ENCODE measurements around the gene CFAP46. TPM values are rescaled to one million over a fixed set of nuclear protein-coding genes. Genes with fewer than 3 reads are reported as not detected.

CFAP46 gene
- total and polyA plus RNA-seq, 2 donors (not counting 1 experiment from before 2014, with no cell fraction given): 0.07 TPM; not detected in 1

DNA sequence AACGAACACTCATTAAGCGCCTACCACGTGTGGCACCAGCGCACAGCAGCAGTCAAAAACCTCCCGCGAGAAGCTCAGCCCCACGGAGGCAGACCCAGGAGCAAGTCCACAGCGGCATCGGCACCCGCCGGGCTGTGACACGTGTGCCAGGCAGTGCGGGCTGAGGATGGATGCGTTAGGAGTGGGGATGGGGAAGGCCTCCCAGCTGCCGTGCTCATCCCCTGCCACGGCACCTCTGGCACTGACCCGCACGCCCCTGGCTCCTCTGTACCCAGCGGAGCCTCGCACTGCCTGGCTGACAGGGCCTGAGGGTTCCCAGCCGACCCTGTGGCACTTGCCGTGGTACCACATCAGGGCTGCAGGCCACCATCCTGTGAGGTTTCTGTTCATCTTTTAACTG lies 16.8 kb downstream of the CFAP46 start:
- DNase-seq (no peak), ATAC-seq (ENCODE audit: low read depth) (no peak)
- TF ChIP-seq EZH2 (IDR thresholded peaks at IDR 0.05; ENCODE audit: borderline replicate concordance, insufficient read depth, low read depth, low read length, poor library complexity, severe bottlenecking): no peak
- TF ChIP-seq, protein P1, sequence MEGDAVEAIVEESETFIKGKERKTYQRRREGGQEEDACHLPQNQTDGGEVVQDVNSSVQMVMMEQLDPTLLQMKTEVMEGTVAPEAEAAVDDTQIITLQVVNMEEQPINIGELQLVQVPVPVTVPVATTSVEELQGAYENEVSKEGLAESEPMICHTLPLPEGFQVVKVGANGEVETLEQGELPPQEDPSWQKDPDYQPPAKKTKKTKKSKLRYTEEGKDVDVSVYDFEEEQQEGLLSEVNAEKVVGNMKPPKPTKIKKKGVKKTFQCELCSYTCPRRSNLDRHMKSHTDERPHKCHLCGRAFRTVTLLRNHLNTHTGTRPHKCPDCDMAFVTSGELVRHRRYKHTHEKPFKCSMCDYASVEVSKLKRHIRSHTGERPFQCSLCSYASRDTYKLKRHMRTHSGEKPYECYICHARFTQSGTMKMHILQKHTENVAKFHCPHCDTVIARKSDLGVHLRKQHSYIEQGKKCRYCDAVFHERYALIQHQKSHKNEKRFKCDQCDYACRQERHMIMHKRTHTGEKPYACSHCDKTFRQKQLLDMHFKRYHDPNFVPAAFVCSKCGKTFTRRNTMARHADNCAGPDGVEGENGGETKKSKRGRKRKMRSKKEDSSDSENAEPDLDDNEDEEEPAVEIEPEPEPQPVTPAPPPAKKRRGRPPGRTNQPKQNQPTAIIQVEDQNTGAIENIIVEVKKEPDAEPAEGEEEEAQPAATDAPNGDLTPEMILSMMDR (IDR thresholded peaks at IDR 0.05): no peak
- Histone ChIP-seq H3K4me2 (replicated peaks; ENCODE audit: low read depth, low read length, poor library complexity, severe bottlenecking) (no peak overlapping the region), H3K27me3 (replicated peaks in 1 of 4; ENCODE audit: control extremely low read depth in 1 of 4, control insufficient read depth in 3 of 4, insufficient read depth in 4 of 4, low read length in 3 of 4) (no peaks in the 10 kb centered on the region), H3K27ac (ENCODE audit: low read length in 2 of 2) (no peak overlapping the region), H3K4me3 (ENCODE audit: control extremely low read depth in 1 of 5, extremely low read depth in 1 of 5, insufficient read depth in 1 of 5, low read depth in 2 of 5, low read length in 4 of 5) (no peak overlapping the region), H3K79me2 (ENCODE audit: control insufficient read depth, insufficient read depth, low read length) (no peaks in the 10 kb centered on the region), H3K36me3 (replicated peaks in 1 of 2; ENCODE audit: control extremely low read depth in 1 of 2, control insufficient read depth in 1 of 2, extremely low read depth in 1 of 2, insufficient read depth in 2 of 2, low read length in 1 of 2) (no peaks in the 10 kb centered on the region), H3K4me1 (ENCODE audit: control insufficient read depth in 2 of 2, insufficient read depth in 2 of 2, low read length in 2 of 2) (peaks cover 0 to 3% of the 10 kb centered on the region in 2 donors), H3K9ac (ENCODE audit: low read length) (no peak overlapping the region), H2AFZ (ENCODE audit: insufficient read depth, low read depth, low read length, poor library complexity, severe bottlenecking) (no peak overlapping the region), H4K20me1 (ENCODE audit: control insufficient read depth, insufficient read depth, low read length, poor library complexity, severe bottlenecking) (no peaks in the 10 kb centered on the region), H3K9me3 (ENCODE audit: control extremely low read depth in 1 of 3, control insufficient read depth in 2 of 3, insufficient read depth in 1 of 3, low read length in 2 of 3) (no peaks in the 10 kb centered on the region)
- Mint-ChIP-seq H3K4me1 (peaks cover 9% of the 10 kb centered on the region), H3K27ac (no peak overlapping the region), H3K9me3 (ENCODE audit: insufficient read depth) (no peaks in the 10 kb centered on the region), H3K27me3 (peaks cover 7% of the 10 kb centered on the region), H3K4me3 (no peak overlapping the region)
- CTCF ChIA-PET: no interaction called here
- 97% methylated on average over 22 of the region's 22 CpGs for WGBS (ENCODE audit: insufficient coverage)
- intact Hi-C loops (cut with micrococcal nuclease): no loop called here
- POLR2A ChIA-PET: no interaction called here

DNA sequence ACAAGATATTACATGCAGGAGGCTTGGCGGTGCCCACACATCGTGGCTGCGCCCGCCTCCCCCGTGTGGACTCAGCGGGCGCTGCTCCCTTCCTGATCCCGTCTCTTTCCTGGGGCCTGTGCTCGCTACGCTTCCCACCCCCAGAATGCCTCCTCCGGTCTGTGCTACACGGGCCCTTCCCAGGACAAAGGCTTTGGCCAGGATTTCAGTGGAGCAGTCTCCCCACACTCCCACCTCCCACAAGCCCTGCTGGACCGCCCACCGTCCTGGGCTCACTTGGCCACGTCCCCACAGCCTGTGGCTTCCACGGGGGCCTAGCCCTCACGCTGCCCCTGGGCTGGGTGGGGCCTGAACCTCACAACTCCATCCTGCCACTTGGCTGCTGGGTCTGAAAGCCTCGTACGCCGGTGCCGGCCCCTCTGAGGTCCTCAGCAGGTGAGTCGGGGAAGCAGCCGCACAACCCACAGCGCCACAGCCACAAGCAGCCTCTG lies 17.3 kb downstream of the CFAP46 start:
- no peaks in the 10 kb centered on the region for H3K79me2 ChIP-seq (ENCODE audit: control insufficient read depth, insufficient read depth, low read length)
- H3K4me2 ChIP-seq (replicated peaks; ENCODE audit: low read depth, low read length, poor library complexity, severe bottlenecking): no peak overlapping the region
- ATAC-seq (ENCODE audit: low read depth) (no peak), DNase-seq (no peak)
- no peaks in the 10 kb centered on the region for H4K20me1 ChIP-seq (ENCODE audit: control insufficient read depth, insufficient read depth, low read length, poor library complexity, severe bottlenecking)
- Mint-ChIP-seq H3K27ac (no peak overlapping the region), H3K4me1 (peaks cover 7% of the 10 kb centered on the region), H3K4me3 (no peak overlapping the region), H3K27me3 (peaks cover 7% of the 10 kb centered on the region), H3K9me3 (ENCODE audit: insufficient read depth) (no peaks in the 10 kb centered on the region)
- WGBS (ENCODE audit: insufficient coverage): 91% methylated on average over 24 of the region's 24 CpGs
- no peak overlapping the region for H3K9ac ChIP-seq (ENCODE audit: low read length)
- ChIA-PET POLR2A (no interaction called here), CTCF (no interaction called here)
- no peak overlapping the region for H3K27ac ChIP-seq (ENCODE audit: low read length in 2 of 2)
- intact Hi-C loops (cut with micrococcal nuclease): no loop called here
- no peaks in the 10 kb centered on the region for H3K36me3 ChIP-seq (replicated peaks in 1 of 2; ENCODE audit: control extremely low read depth in 1 of 2, control insufficient read depth in 1 of 2, extremely low read depth in 1 of 2, insufficient read depth in 2 of 2, low read length in 1 of 2)
- H3K9me3 ChIP-seq (ENCODE audit: control extremely low read depth in 1 of 3, control insufficient read depth in 2 of 3, insufficient read depth in 1 of 3, low read length in 2 of 3): no peaks in the 10 kb centered on the region
- H3K4me3 ChIP-seq (ENCODE audit: control extremely low read depth in 1 of 5, extremely low read depth in 1 of 5, insufficient read depth in 1 of 5, low read depth in 2 of 5, low read length in 4 of 5): no peak overlapping the region
- H3K27me3 ChIP-seq (replicated peaks in 1 of 4; ENCODE audit: control extremely low read depth in 1 of 4, control insufficient read depth in 3 of 4, insufficient read depth in 4 of 4, low read length in 3 of 4): no peaks in the 10 kb centered on the region
- H3K4me1 ChIP-seq (ENCODE audit: control insufficient read depth in 2 of 2, insufficient read depth in 2 of 2, low read length in 2 of 2): peaks cover 0 to 3% of the 10 kb centered on the region in 2 donors
- TF ChIP-seq EZH2 (IDR thresholded peaks at IDR 0.05; ENCODE audit: borderline replicate concordance, insufficient read depth, low read depth, low read length, poor library complexity, severe bottlenecking): no peak
- TF ChIP-seq, protein P1 (IDR thresholded peaks at IDR 0.05): no peak
- no peak overlapping the region for H2AFZ ChIP-seq (ENCODE audit: insufficient read depth, low read depth, low read length, poor library complexity, severe bottlenecking)
